ENCODE results near the gene HTD2. TPM values are rescaled to one million over a fixed set of nuclear protein-coding genes. Genes with fewer than 3 reads are reported as not detected.

HTD2 gene
- total and polyA plus RNA-seq, 2 experiments from 2014 or later, result 5.4 to 17.0 TPM

DNA sequence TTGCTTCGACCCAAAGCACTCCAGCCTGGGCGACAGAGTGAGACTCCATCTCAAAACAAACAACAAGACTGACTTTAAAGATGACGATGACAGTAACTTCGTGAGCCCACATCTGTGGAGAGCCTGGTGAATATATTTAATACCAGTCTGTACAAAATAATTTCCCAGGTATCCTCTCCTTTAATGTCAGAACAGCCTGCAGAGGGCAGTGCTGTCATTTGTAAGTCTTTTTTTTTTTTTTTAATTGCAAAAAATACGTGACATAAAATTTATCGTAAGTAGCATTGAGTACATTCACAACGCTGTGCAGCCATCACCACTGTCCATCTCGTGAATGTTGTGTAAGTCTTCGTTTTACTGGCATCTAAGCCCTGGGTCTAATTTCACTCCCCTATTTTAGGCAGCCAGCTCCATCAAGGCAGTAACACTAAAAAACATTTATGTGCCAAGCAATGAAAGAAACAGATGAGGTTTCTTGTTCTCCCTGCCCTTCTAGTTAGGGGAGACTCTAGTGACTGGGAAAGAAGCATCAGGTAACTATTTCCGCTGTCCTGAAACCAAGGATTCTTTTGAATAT is 1.4 kb downstream of the HTD2 start:
- TF ChIP-seq EZH2 (IDR thresholded peaks at IDR 0.05; ENCODE audit: insufficient read depth, poor library complexity, severe bottlenecking) (no peak), EZH2phosphoT487 (IDR thresholded peaks at IDR 0.05; ENCODE audit: insufficient read depth, low read depth) (no peak)
- Histone ChIP-seq H3K9me2 (ENCODE audit: insufficient read depth) (no peaks in the 10 kb centered on the region), H3K27ac (peak overlapping the region; percentile 91), H2AFZ (no peak overlapping the region), H3K4me1 (ENCODE audit: insufficient read depth) (peaks cover 13% of the 10 kb centered on the region), H3F3A (ENCODE audit: insufficient read depth) (peaks cover 8% of the 10 kb centered on the region), H3K27me3 (replicated peaks; ENCODE audit: insufficient read depth) (no peaks in the 10 kb centered on the region), H3K9me3 (ENCODE audit: low read depth) (no peaks in the 10 kb centered on the region), H3K9ac (peak overlapping the region; percentile 97), H3K79me2 (ENCODE audit: insufficient read depth) (peaks cover 62% of the 10 kb centered on the region), H4K20me1 (ENCODE audit: insufficient read depth) (0 out of 2 replicates have a peak, but pooled peaks cover 6% of the 10 kb centered on the region), H3K4me2 (ENCODE audit: unreplicated experiment) (peak overlapping the region; percentile 82), H3K36me3 (ENCODE audit: low read depth) (peaks cover 22% of the 10 kb centered on the region), H3K4me3 (peak overlapping the region; percentile 96)
- WGBS, 2 experiments (ENCODE audit: low coverage in 1 of 2, low lambda C conversion rate in 2 of 2, missing lambda C conversion rate in 2 of 2), result 16 to 19% methylated on average over 10 of the region's 10 CpGs
- in situ Hi-C loops (cut with MboI), result no loop called here
- peak; percentile 79 for DNase-seq

DNA sequence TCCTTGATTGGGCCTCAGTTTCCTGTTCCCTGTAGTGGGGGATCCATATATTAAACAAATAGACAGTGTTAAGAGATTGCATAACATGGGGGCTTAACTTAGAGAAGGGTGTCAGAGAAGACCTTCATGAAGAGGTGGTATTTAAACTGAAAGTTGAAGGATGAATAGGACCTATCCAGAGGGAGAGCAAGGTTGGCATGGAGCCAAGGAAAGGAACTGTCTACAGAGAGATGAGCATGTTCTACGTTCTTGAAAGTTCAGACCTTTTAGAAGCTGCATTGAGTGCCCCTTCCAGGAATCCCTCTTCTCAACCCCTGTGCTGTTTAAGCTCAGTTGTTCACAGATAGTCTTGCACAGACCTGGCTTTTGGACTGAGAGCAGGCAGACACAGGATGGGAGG is 2.4 kb downstream of the HTD2 start:
- peaks cover 8% of the 10 kb centered on the region for H3F3A ChIP-seq (ENCODE audit: insufficient read depth)
- H3K27me3 ChIP-seq (replicated peaks; ENCODE audit: insufficient read depth), result no peaks in the 10 kb centered on the region
- no peak overlapping the region for H2AFZ ChIP-seq
- peak; percentile 37 for DNase-seq
- no peak for TF ChIP-seq EZH2 (IDR thresholded peaks at IDR 0.05; ENCODE audit: insufficient read depth, poor library complexity, severe bottlenecking)
- no peak for TF ChIP-seq EZH2phosphoT487 (IDR thresholded peaks at IDR 0.05; ENCODE audit: insufficient read depth, low read depth)
- peaks cover 72% of the 10 kb centered on the region for H3K79me2 ChIP-seq (ENCODE audit: insufficient read depth)
- in situ Hi-C loops (cut with MboI), result no loop called here
- peak overlapping the region; percentile 27 for H3K4me2 ChIP-seq (ENCODE audit: unreplicated experiment)
- H3K4me1 ChIP-seq (ENCODE audit: insufficient read depth), result peaks cover 13% of the 10 kb centered on the region
- 53 to 71% methylated on average over 1 of the region's 1 CpG for WGBS, 2 experiments (ENCODE audit: low coverage in 1 of 2, low lambda C conversion rate in 2 of 2, missing lambda C conversion rate in 2 of 2)
- H3K4me3 ChIP-seq, result no peak overlapping the region
- H3K9ac ChIP-seq, result peak overlapping the region; percentile 97
- no peaks in the 10 kb centered on the region for H3K9me2 ChIP-seq (ENCODE audit: insufficient read depth)
- H3K9me3 ChIP-seq (ENCODE audit: low read depth), result no peaks in the 10 kb centered on the region
- H4K20me1 ChIP-seq (ENCODE audit: insufficient read depth), result 0 out of 2 replicates have a peak, but pooled peaks cover 6% of the 10 kb centered on the region
- peaks cover 26% of the 10 kb centered on the region for H3K36me3 ChIP-seq (ENCODE audit: low read depth)
- no peak overlapping the region for H3K27ac ChIP-seq

DNA sequence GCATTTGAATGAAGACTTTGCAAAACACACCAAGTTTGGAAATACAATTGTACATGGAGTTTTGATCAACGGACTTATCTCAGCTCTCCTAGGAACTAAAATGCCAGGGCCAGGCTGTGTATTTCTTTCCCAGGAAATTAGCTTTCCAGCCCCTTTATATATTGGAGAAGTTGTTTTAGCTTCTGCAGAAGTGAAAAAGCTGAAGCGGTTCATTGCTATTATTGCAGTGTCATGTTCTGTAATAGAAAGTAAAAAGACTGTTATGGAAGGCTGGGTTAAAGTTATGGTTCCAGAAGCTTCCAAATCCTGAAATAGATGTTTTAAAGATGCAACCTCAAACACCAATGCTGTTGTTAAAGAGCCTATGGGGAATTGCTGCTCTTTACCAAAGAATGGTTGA is 11.5 kb downstream of the HTD2 start:
- Histone ChIP-seq H3K27ac (no peak overlapping the region), H4K20me1 (ENCODE audit: insufficient read depth) (no peaks in the 10 kb centered on the region), H3K9me2 (ENCODE audit: insufficient read depth) (no peaks in the 10 kb centered on the region), H3F3A (ENCODE audit: insufficient read depth) (peaks cover 12% of the 10 kb centered on the region; the same call in 1 of the 2 replicates), H2AFZ (no peak overlapping the region), H3K9me3 (ENCODE audit: low read depth) (no peaks in the 10 kb centered on the region), H3K79me2 (ENCODE audit: insufficient read depth) (peaks cover 34% of the 10 kb centered on the region), H3K4me1 (ENCODE audit: insufficient read depth) (no peaks in the 10 kb centered on the region), H3K36me3 (ENCODE audit: low read depth) (peaks cover 34% of the 10 kb centered on the region), H3K4me2 (ENCODE audit: unreplicated experiment) (no peak overlapping the region), H3K9ac (no peak overlapping the region), H3K4me3 (no peak overlapping the region), H3K27me3 (replicated peaks; ENCODE audit: insufficient read depth) (no peaks in the 10 kb centered on the region)
- no peak for DNase-seq
- TF ChIP-seq EZH2phosphoT487 (IDR thresholded peaks at IDR 0.05; ENCODE audit: insufficient read depth, low read depth), result no peak
- no peak for TF ChIP-seq EZH2 (IDR thresholded peaks at IDR 0.05; ENCODE audit: insufficient read depth, poor library complexity, severe bottlenecking)
- WGBS, 2 experiments (ENCODE audit: low coverage in 1 of 2, low lambda C conversion rate in 2 of 2, missing lambda C conversion rate in 2 of 2), result 71 to 78% methylated on average over 2 of the region's 2 CpGs
- in situ Hi-C loops (cut with MboI), result no loop called here

DNA sequence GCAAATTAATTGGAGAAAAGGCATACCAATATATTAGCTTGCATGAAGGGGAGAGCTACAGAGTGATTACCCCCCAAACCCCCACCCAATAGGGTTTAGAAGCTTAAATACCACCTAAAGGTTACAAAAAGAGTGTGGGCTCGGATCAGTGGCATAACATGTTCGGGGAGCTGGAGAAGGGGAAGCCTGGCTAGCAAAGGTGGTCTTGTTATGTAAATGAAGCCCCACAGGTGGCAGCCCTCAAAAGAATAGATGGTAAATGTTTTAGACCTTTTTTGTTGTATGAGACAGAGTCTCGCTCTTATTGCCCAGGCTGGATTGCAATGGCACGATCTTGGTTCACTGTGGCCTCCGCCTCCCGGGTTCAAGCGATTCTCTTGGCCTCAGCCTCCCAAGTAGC is 15.5 kb downstream of the HTD2 start:
- Histone ChIP-seq H2AFZ (no peak overlapping the region), H3F3A (ENCODE audit: insufficient read depth) (peaks cover 25% of the 10 kb centered on the region; the same call in 1 of the 2 replicates), H3K4me2 (ENCODE audit: unreplicated experiment) (no peak overlapping the region), H3K79me2 (ENCODE audit: insufficient read depth) (0 out of 2 replicates have a peak, but pooled peaks cover 8% of the 10 kb centered on the region), H3K27ac (no peak overlapping the region), H3K9me2 (ENCODE audit: insufficient read depth) (no peaks in the 10 kb centered on the region), H3K4me3 (no peak overlapping the region), H3K9me3 (ENCODE audit: low read depth) (no peaks in the 10 kb centered on the region), H3K4me1 (ENCODE audit: insufficient read depth) (peaks cover 8% of the 10 kb centered on the region; the same call in 1 of the 2 replicates), H4K20me1 (ENCODE audit: insufficient read depth) (no peaks in the 10 kb centered on the region), H3K36me3 (ENCODE audit: low read depth) (peaks cover 17% of the 10 kb centered on the region), H3K9ac (no peak overlapping the region), H3K27me3 (replicated peaks; ENCODE audit: insufficient read depth) (no peaks in the 10 kb centered on the region)
- in situ Hi-C loops (cut with MboI), result loop anchor here (10.0 kb wide), 1 partner anchor 213 kb away; the partner anchor contains the start of gene ACOX2
- TF ChIP-seq EZH2 (IDR thresholded peaks at IDR 0.05; ENCODE audit: insufficient read depth, poor library complexity, severe bottlenecking) (no peak), EZH2phosphoT487 (IDR thresholded peaks at IDR 0.05; ENCODE audit: insufficient read depth, low read depth) (no peak)
- 92 to 94% methylated on average over 7 of the region's 7 CpGs for WGBS, 2 experiments (ENCODE audit: low coverage in 1 of 2, low lambda C conversion rate in 2 of 2, missing lambda C conversion rate in 2 of 2)
- no peak for DNase-seq
